HG03196 (cell line): ENCODE measurements around the gene PTBP3.
"Not testable (repeated sequence)": the region's sequence is repeated elsewhere in the genome, so short reads cannot be mapped to it uniquely, and the experiment has no call there.

Experiments
- ATAC-seq: cut with Tn5 transposase; IDR thresholded peaks from one replicate; pipeline ENCODE4 v1.9.1; 2021; ENCODE audit not compliant: unreplicated experiment

PTBP3 gene

GRCh38 chr9:112325127-112325526 lies 8.3 kb downstream of the PTBP3 start:
- no peak for ATAC-seq

- no peak for ATAC-seq
These were observed 10.0 kb downstream of the PTBP3 start for GRCh38 chr9:112323378-112323854.

GRCh38 chr9:112322701-112323377 lies 10.6 kb downstream of the PTBP3 start:
- ATAC-seq: no peak

GRCh38 chr9:112316258-112316943 lies 17.0 kb downstream of the PTBP3 start:
- ATAC-seq: no peak

GRCh38 chr9:112315331-112316257 lies 17.8 kb downstream of the PTBP3 start:
- no peak for ATAC-seq

- ATAC-seq: no peak
These were observed 21.3 kb downstream of the PTBP3 start for GRCh38 chr9:112312139-112312538.

GRCh38 chr9:112311497-112311896 lies 21.9 kb downstream of the PTBP3 start:
- ATAC-seq: no peak

- no peak for ATAC-seq
These were observed 22.6 kb downstream of the PTBP3 start for GRCh38 chr9:112310826-112311225.

GRCh38 chr9:112308588-112308987 lies 24.8 kb downstream of the PTBP3 start:
- ATAC-seq: no peak

- ATAC-seq: no peak
These were observed 32.0 kb downstream of the PTBP3 start for GRCh38 chr9:112301420-112301819.

GRCh38 chr9:112299514-112299913 lies 33.9 kb downstream of the PTBP3 start:
- no peak for ATAC-seq

- no peak for ATAC-seq
These were observed 36.5 kb downstream of the PTBP3 start for GRCh38 chr9:112296929-112297328.

GRCh38 chr9:112295174-112295573 lies 38.2 kb downstream of the PTBP3 start:
- no peak for ATAC-seq

- ATAC-seq: no peak
These were observed 45.4 kb downstream of the PTBP3 start for GRCh38 chr9:112288029-112288428.

GRCh38 chr9:112286926-112287325 lies 46.5 kb downstream of the PTBP3 start:
- ATAC-seq: no peak

- no peak for ATAC-seq
These were observed 48.4 kb downstream of the PTBP3 start for GRCh38 chr9:112285056-112285455.

- no peak for ATAC-seq
These were observed 49.7 kb downstream of the PTBP3 start for GRCh38 chr9:112283582-112284253.

- not testable (repeated sequence) for ATAC-seq
These were observed 50.6 kb downstream of the PTBP3 start for GRCh38 chr9:112282841-112283240.

- ATAC-seq: no peak
These were observed 52.5 kb downstream of the PTBP3 start for GRCh38 chr9:112280904-112281303.

- ATAC-seq: no peak
These were observed 53.9 kb downstream of the PTBP3 start for GRCh38 chr9:112279501-112279900.

GRCh38 chr9:112278152-112278551 lies 55.3 kb downstream of the PTBP3 start:
- ATAC-seq: no peak
